GM13976 (cell line): ENCODE measurements around the gene SLC6A16.
A peak's percentile ranks its signal among the peaks of the same experiment; 100 is the strongest.
"Not testable (repeated sequence)": the region's sequence is repeated elsewhere in the genome, so short reads cannot be mapped to it uniquely, and the experiment has no call there.

ENCODE experiments used
- DNase-seq: peaks from one replicate; pipeline ENCODE4 v3.0.0; 2012; ENCODE audit warnings: low spot score
- in situ Hi-C: fragments of 300-500 bp; cut with MboI; formaldehyde crosslinking; loops from one replicate; pipeline ENCODE4 v1.12.0; 2022; ENCODE audit warnings: low sequenced_read_pairs, mixed read lengths, inconsistent platforms; ENCODE audit not compliant: unreplicated experiment
- TF ChIP-seq, protein P1 (sequence below): IDR thresholded peaks from 2 replicates; pipeline ENCODE4 v1.5.1; 2012; ENCODE audit warnings: borderline replicate concordance, mild to moderate bottlenecking; ENCODE audit not compliant: insufficient read depth; ENCODE audit errors: extremely low read depth, missing control alignments, control extremely low read depth

SLC6A16 gene

DNA sequence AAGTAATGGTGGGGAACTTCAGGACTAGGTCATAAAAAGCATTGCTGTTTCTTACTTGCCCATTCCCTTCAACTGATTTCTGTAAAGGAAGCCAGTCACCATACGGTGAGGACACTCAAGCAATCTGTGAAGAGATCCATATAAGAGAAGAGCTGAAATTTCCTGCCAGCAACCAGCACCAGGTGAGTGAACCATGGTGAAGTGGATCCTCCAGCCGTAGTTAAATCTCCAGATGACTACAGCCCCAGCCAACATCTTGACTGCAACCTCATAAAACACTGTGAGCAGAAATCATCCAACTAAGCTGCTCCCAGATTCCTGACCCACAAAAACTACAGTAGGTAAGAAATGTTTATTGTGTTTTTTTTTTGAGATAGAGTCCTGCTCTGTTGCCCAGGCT lies 3.8 kb upstream of the SLC6A16 start:
- TF ChIP-seq, protein P1, sequence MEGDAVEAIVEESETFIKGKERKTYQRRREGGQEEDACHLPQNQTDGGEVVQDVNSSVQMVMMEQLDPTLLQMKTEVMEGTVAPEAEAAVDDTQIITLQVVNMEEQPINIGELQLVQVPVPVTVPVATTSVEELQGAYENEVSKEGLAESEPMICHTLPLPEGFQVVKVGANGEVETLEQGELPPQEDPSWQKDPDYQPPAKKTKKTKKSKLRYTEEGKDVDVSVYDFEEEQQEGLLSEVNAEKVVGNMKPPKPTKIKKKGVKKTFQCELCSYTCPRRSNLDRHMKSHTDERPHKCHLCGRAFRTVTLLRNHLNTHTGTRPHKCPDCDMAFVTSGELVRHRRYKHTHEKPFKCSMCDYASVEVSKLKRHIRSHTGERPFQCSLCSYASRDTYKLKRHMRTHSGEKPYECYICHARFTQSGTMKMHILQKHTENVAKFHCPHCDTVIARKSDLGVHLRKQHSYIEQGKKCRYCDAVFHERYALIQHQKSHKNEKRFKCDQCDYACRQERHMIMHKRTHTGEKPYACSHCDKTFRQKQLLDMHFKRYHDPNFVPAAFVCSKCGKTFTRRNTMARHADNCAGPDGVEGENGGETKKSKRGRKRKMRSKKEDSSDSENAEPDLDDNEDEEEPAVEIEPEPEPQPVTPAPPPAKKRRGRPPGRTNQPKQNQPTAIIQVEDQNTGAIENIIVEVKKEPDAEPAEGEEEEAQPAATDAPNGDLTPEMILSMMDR = no peak
- DNase-seq = no peak

DNA sequence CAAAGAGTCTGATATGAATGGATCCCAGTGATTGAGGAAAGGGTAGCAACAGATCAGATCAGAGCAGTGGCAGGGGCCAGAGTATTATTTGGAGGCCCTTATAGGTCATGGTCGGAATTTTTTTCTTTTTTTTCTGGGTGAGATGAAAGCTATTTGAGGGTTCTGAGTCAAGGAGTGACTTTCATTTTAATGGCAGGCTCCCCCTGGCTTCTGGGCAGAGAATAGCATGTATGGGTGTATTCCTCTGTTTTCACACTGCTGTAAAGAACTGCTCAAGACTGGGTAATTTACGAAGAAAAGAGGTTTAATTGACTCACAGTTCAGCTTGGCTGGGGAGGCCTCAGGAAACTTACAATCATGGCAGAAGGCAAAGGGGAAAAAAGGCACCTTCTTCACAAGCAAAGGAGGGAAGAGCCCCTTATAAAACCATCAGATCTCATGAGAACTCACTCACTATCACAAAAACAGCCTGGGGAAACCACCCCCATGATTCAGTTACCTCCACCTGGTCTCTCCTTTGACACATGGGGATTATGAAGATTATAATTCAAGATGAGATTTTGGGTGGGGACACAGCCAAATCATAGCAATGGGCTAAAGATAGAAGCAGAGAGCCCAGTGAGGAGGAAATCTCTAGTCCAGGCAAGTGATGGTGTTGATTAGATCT lies 3.0 kb upstream of the SLC6A16 start:
- DNase-seq = peak; percentile 63
- TF ChIP-seq, protein P1 = peak; percentile 36
- in situ Hi-C loops = no loop called here

More for the DNA sequence above, 3.8 kb upstream of the SLC6A16 start:
- in situ Hi-C loops = no loop called here

DNA sequence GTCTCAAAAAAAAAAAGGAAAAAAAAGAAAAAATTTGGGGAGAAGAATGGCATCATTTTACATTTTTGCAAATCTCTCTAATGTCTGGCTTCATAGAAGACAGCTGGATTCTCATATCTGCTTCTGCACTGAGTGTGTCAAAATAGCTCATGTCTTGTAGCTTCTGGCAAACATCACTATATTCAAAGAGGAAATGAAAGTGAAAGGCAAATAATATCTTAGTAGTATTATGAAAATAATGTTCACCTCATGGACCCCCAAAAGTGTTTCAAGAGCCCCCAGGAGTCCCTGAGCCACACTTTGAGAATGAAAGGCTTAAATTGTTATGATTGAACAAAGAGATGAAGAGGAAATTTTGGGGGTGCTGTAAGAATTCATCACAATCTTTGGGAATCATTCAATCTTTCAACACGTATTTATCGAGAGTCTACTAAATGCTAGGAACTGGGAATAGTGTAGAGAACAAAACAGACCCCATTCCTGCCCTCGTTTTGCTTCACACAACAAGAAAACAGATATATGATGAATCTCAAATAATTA lies 1.2 kb upstream of the SLC6A16 start:
- TF ChIP-seq, protein P1 = no peak
- peak; percentile 77 for DNase-seq
- in situ Hi-C loops = no loop called here

DNA sequence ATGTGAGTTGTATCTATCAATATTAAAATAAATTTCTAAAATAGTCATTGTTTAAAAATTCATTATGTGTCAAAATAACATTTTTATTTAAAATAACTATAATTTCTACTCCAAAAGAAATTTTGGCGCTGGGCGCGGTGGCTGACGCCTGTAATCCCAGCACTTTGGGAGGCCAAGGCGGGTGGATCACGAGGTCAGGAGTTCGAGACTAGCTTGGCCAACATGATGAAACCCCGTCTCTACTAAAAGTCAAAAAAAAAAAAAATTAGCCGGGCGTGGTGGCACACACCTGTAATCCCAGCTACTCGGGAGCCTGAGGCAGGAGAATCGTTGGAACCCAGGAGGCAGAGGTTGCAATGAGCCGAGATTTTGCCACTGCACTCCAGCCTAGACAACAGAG lies 765 bp upstream of the SLC6A16 start:
- in situ Hi-C loops, DNase-seq: not testable (repeated sequence)

DNA sequence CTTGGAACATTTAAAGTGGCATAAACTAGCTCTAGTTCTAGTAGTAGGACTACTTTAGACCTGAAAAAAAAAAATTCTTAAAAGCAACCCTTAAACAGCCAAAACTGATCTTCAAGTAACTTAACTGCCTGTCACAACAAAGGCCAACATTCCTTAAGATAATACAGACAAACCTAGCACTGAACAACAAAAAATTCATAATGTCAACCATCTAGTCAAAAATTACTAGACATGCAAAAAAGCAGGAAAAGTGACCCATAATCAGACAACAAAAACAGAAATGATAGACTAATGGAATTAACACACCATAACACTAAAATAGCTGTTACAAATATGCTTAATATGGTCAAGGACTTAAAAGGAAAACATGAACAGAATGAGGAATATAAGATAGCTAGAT lies 6.7 kb downstream of the SLC6A16 start:
- TF ChIP-seq, protein P1 = no peak
- DNase-seq = no peak
- in situ Hi-C loops = no loop called here

DNA sequence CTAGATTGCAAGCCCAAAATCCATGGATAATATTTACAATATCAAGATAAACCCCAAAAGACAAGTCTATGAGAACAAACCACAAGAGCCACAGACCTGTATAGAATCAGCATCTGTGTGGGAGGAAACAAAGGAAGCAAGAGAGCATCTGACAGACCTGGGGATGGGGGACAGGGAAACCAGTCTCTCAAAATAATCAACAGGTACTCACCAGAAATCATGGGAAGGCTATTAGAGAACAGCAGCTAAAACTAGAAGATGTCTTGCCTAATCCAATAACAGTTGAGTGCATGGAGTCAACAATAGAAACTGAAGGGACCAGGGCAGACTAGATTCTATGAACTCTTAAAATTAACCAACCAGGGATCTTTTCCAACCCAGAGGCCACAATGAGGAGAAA lies 8.7 kb downstream of the SLC6A16 start:
- TF ChIP-seq, protein P1 = no peak
- no peak for DNase-seq
- in situ Hi-C loops = no loop called here

DNA sequence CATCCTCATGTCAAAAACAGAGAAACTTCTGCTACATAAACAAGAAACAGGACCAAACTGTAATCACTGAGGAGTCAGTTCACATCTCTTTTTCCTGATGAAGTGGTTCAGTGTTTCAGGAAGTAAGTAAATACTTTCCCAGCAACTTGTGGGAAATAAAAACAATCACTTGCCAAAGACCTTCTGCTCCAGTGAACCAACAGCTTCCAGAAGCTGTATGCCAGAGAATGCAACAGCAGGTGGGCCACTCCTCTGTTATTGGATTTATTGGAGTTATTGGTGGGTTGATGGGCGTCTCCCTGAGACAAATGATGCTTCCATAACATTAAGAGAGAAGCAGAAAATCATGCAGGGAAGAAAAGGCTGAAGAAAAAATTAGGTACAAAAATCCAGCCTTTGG lies 9.9 kb downstream of the SLC6A16 start:
- TF ChIP-seq, protein P1 = no peak
- in situ Hi-C loops = no loop called here
- no peak for DNase-seq
